ENCODE data around the gene R3HDM2.
"Not testable (repeated sequence)": the region's sequence is repeated elsewhere in the genome, so short reads cannot be mapped to it uniquely, and the experiment has no call there.

Gene R3HDM2

DNA sequence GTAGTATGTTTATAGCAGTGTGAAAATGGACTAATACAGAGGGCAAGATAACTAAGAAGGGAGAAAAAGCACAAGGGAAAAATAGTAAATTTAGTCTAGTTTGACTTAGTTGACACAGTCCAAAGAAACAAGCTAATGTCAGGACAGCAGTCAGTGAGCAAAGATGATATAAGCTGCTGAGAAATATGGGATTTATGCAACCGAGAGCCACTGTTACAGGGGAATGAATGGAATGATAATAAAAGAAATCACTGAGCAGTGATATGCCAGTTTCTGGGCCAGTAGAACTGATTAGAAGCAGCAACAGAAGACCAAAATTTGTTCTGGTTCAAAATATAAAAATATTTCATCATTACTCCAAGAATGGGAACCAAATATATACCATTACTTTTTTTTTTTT, 60.1 kb downstream of the R3HDM2 start:
- DNase-seq, result no peak

DNA sequence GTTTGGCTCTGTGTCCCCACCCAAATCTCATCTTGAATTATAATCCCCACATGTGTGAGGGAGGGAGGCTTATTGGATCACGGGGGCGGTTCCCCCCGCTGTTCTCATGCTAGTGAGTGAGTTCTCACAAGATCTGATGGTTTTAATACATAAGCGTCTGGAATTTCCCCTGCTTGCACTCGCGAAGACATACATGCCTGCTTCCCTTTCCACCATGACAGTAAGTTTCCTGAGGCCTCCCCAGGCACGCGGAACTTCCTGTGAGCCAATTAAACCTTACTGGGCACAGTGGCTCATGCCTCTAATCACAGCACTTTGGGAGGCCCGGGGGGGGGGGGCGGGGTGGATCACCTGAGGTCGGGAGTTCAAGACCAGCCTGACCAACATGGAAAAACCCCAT, 60.8 kb downstream of the R3HDM2 start:
- DNase-seq, result no peak

DNA sequence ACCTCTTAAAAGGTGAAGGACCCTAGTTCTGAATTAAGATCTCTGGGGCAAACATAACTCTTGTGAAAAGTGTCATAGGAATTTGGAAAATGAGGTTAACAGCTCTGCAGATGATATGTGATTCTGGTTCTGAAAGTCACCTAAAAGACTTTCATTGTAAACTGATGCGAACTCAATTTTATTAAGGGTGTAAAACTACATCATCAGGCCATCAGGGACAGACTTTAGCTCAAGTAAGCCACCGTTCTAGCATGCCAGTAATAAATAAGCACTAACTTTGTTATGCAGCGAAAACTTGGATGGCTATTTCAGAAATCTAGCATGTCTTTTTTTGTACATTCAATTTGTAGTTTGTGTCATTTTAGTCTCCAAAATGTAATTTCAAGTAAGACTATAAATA, 61.6 kb downstream of the R3HDM2 start:
- no peak for DNase-seq

- DNase-seq, result no peak
These were observed 62.3 kb downstream of the R3HDM2 start for GRCh38 chr12:57368349-57369095.

- no peak for DNase-seq
These were observed 63.7 kb downstream of the R3HDM2 start for GRCh38 chr12:57367121-57367520.

- DNase-seq, result no peak
These were observed 64.5 kb downstream of the R3HDM2 start for GRCh38 chr12:57366315-57366714.

DNA sequence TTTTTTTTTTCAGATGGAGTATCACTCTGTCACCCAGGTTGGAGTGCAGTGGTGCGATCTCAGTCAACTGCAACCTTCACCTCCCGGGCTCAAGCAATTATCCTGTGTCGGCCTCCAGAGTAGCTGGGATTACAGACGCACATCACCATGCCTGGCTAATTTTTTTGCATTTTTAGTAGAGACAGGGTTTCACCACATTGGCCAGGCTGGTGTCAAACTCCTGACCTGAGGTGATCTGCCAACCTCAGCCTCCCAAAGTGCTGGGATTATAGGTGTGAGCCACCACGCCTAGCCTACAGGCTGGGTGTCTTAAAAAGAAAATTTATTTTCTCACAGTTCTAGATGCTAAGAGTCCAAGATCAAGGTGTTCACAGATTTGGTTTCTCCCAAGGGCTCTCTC, 66.7 kb downstream of the R3HDM2 start:
- DNase-seq, result not testable (repeated sequence)

GRCh38 chr12:57360468-57360867, 70.4 kb downstream of the R3HDM2 start:
- DNase-seq, result no peak

DNA sequence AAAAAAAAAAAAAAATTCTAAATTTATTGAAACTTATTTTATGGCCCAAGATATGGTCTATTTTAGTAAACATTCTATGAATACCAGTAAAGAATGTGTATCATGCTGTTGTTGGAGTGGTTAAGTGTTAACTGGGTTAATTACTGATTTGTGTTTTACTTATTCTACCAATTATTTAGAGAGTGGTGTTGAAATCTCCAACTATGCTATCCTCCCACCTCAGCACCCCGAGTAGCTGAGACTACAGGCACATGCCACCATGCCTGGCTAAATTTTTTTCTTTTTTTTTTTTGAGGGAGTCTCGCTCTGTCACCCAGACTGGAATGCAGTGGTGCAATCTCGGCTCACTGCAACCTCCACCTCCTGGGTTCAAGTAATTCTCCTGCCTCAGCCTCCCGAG, 72.2 kb downstream of the R3HDM2 start:
- DNase-seq, result no peak

GRCh38 chr12:57355734-57356133, 75.1 kb downstream of the R3HDM2 start:
- no peak for DNase-seq

DNA sequence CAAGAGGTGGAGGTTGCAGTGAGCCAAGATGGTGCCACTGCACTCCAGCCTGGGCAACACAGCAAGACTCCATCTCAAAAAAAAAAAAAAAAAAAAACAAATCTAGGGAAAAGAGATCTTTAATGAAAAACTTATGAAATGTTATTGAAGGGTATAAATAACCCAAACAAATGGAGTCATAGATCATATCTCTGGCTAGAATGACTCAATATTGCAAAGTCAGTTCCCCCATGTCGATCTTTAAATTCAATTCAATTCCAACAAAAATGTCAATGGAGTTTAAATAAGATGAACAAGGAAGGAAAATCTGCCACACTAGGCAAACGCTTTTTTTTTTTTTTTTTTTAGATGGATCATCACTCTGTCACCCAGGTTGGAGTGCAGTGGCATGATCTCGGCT, 78.7 kb downstream of the R3HDM2 start:
- DNase-seq, result no peak

- DNase-seq, result no peak
These were observed 83.6 kb downstream of the R3HDM2 start for GRCh38 chr12:57347284-57347683.

DNA sequence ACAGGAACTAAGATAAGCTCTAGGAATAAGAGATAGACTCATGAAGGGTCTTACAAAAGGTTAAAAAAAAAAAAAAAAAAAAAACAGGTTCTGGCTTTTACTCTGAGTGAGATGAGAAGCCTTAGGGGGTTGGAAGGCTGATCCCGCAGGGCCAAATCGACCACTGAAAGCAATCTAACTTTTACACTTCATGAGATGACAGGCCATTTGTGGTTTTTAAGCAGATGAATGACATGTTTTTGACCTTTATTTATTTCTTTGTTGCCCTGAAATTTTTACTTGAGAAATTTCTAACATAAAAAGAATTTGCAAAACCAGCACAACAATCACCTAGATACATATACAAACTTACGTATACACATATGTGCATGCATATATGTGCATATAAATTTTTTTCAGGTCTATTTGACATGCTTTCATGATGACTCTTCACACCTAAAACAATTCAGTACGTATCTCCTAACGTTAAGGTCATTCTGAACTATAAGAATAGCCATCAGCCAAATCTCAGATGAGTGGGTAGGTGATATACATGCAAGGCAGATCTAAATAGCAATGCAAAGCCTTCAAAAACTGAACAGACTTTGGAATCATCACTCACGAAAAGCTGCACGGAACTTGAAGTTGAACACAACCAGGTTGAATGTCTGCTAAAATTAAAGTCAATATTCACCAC, 87.0 kb downstream of the R3HDM2 start:
- peak in 1 of 2 experiments; percentile 27 for DNase-seq

- DNase-seq, result peak in 1 of 2 experiments; percentile 22
These were observed 88.6 kb downstream of the R3HDM2 start for GRCh38 chr12:57342207-57342691.

- DNase-seq, result no peak
These were observed 89.4 kb downstream of the R3HDM2 start for GRCh38 chr12:57341275-57341990.

- DNase-seq, result no peak
These were observed 90.7 kb downstream of the R3HDM2 start for GRCh38 chr12:57340104-57340503.

DNA sequence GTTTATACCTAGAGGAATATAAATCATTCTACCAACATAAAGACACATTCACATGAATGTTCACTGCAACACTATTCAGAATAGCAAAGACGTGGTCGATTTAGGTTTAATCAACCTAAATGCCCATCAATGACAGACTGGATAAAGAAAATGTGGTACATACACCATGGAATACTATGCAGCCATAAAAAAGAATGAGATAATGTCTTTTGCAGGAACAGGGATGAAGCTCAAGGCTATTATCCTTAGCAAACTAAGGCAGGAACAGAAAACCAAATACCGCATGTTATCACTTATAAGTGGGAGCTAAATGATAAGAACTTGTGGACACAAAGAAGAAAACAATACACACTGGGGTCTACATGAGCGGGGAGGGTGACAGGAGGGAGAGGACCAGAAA, 94.5 kb downstream of the R3HDM2 start:
- DNase-seq, result not testable (repeated sequence)

DNA sequence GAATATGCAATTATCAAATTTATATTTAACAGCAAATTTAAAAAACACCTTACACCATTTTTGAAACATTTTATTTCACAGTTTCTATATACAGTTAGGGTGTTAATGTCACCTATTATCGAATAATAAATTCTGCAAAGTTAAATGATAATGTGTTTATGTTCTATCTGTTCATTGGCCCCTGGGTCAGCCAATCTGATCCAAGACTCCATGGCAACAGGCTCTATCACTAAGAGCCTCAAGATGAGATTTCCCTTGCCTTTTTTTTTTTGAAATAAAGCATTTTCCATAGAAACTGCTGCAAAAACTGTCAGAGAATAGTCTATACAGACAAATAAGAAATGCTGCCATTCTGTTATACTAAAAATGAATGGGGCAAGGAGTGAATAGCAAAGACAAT, 96.6 kb downstream of the R3HDM2 start:
- no peak for DNase-seq

GRCh38 chr12:57332646-57333312, 98.1 kb downstream of the R3HDM2 start:
- no peak for DNase-seq

GRCh38 chr12:57330992-57331391, 99.9 kb downstream of the R3HDM2 start:
- no peak for DNase-seq

- no peak for DNase-seq
These were observed 101.6 kb downstream of the R3HDM2 start for GRCh38 chr12:57329219-57329618.

GRCh38 chr12:57325395-57325794, 105.4 kb downstream of the R3HDM2 start:
- DNase-seq, result no peak

GRCh38 chr12:57323416-57323815, 107.4 kb downstream of the R3HDM2 start:
- no peak for DNase-seq

All from activated T-cell treated with anti-CD3 and anti-CD28 coated beads, Interleukin-2, amount 50 U/mL, for 48 hours (primary cell).